Measurements from ENCODE around the gene IMP3. TPM values are rescaled to one million over a fixed set of nuclear protein-coding genes. Genes with fewer than 3 reads are reported as not detected.
A peak's percentile ranks its signal among the peaks of the same experiment; 100 is the strongest.

The IMP3 gene
- total and polyA plus RNA-seq, 7 donors = 41.6 to 95.9 (median 45.0) TPM

GRCh38 chr15:75620058-75620820, 19.8 kb downstream of the IMP3 start:
- Histone ChIP-seq H3K36me3 (ENCODE audit: insufficient read depth in 1 of 2, low read depth in 1 of 2) (peaks cover 2 to 54% of the 10 kb centered on the region in 2 donors), H3K27me3 (ENCODE audit: insufficient read depth in 3 of 3, low read length in 2 of 3) (no peaks in the 10 kb centered on the region), H3K9me3 (no peaks in the 10 kb centered on the region), H3K27ac (peak overlapping the region; percentile 37), H3K4me3 (no peak overlapping the region), H3K4me1 (peaks cover 2% of the 10 kb centered on the region)
- intact Hi-C loops (cut with DNase I) = loop anchor here in 1 of 2 donors (10.0 kb wide), 1 partner anchor 255 kb away; the partner anchor contains the start of gene MAN2C1
- DNase-seq = no peak
- ATAC-seq = no peak
- WGBS, 3 donors = 46 to 52% (median 48%) methylated on average over 4 of the region's 4 CpGs
- TF ChIP-seq, protein P1, sequence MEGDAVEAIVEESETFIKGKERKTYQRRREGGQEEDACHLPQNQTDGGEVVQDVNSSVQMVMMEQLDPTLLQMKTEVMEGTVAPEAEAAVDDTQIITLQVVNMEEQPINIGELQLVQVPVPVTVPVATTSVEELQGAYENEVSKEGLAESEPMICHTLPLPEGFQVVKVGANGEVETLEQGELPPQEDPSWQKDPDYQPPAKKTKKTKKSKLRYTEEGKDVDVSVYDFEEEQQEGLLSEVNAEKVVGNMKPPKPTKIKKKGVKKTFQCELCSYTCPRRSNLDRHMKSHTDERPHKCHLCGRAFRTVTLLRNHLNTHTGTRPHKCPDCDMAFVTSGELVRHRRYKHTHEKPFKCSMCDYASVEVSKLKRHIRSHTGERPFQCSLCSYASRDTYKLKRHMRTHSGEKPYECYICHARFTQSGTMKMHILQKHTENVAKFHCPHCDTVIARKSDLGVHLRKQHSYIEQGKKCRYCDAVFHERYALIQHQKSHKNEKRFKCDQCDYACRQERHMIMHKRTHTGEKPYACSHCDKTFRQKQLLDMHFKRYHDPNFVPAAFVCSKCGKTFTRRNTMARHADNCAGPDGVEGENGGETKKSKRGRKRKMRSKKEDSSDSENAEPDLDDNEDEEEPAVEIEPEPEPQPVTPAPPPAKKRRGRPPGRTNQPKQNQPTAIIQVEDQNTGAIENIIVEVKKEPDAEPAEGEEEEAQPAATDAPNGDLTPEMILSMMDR (IDR thresholded peaks at IDR 0.05) = no peak

DNA sequence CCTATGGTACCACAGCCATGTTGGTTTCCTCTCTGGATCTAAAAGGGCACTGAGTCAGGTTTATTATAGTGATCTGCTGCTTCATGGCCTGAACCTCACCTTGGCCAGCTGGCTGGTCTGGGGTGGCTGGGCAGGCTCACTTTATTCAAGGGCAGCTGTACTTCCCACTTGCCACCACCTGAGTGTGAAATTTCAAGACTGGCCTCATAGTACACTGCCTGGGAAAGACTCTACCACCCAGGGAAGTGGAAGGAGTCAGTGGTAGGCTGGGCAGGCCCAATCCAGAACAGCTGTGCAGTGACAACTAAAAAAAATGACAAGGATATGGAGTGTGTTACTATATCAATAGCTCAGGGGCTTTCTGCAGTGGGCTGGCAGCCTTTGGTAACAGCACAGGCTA, 23.3 kb downstream of the IMP3 start:
- Histone ChIP-seq H3K36me3 (ENCODE audit: insufficient read depth in 1 of 2, low read depth in 1 of 2) (peaks cover 2 to 89% of the 10 kb centered on the region in 2 donors), H3K27ac (no peak overlapping the region), H3K4me3 (no peak overlapping the region), H3K27me3 (ENCODE audit: insufficient read depth in 3 of 3, low read length in 2 of 3) (no peaks in the 10 kb centered on the region), H3K4me1 (peaks cover 2% of the 10 kb centered on the region), H3K9me3 (no peaks in the 10 kb centered on the region)
- no peak for ATAC-seq
- intact Hi-C loops (cut with DNase I) = no loop called here
- DNase-seq = no peak
- TF ChIP-seq, protein P1 (IDR thresholded peaks at IDR 0.05) = no peak

- WGBS, 3 donors = 85 to 95% (median 92%) methylated on average over 6 of the region's 6 CpGs
- Histone ChIP-seq H3K27ac (no peak overlapping the region), H3K4me3 (no peak overlapping the region), H3K36me3 (ENCODE audit: insufficient read depth in 1 of 2, low read depth in 1 of 2) (peaks cover 18 to 90% of the 10 kb centered on the region in 2 donors), H3K4me1 (no peaks in the 10 kb centered on the region), H3K9me3 (no peaks in the 10 kb centered on the region), H3K27me3 (ENCODE audit: insufficient read depth in 3 of 3, low read length in 2 of 3) (no peaks in the 10 kb centered on the region)
- intact Hi-C loops (cut with DNase I) = no loop called here
- ATAC-seq (no peak), DNase-seq (no peak)
- TF ChIP-seq, protein P1 (IDR thresholded peaks at IDR 0.05) = no peak
Observed at GRCh38 chr15:75606711-75607699, 33.0 kb downstream of the IMP3 start.

DNA sequence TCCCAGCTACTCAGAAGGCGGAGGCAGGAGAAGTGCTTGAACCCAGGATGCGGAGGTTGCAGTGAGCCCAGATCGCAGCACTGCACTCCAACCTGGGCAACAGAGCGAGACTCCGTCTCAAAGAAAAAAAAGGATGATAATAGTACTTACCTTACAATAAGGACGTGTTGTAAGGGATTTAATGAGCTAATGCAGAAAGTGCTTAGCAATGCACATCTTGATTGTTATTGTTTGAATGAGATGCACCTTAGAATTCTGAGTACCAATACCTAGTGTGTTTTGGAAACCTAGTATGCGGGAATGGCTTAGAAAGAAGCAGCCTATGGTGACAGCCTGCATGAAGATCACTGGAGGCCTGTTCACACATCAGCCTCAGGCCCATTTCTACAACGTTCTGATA, 34.0 kb downstream of the IMP3 start:
- Histone ChIP-seq H3K27me3 (ENCODE audit: insufficient read depth in 3 of 3, low read length in 2 of 3) (no peaks in the 10 kb centered on the region), H3K36me3 (ENCODE audit: insufficient read depth in 1 of 2, low read depth in 1 of 2) (peaks cover 18 to 89% of the 10 kb centered on the region in 2 donors), H3K4me1 (peaks cover 6% of the 10 kb centered on the region), H3K27ac (no peak overlapping the region), H3K4me3 (no peak overlapping the region), H3K9me3 (no peaks in the 10 kb centered on the region)
- no peak for ATAC-seq
- intact Hi-C loops (cut with DNase I) = no loop called here
- DNase-seq = no peak
- TF ChIP-seq, protein P1 (IDR thresholded peaks at IDR 0.05) = no peak
- WGBS, 3 donors = 93 to 95% (median 95%) methylated on average over 8 of the region's 8 CpGs
